ENCODE results near the gene SEPTIN12. TPM values are rescaled to one million over a fixed set of nuclear protein-coding genes. Genes with fewer than 3 reads are reported as not detected.

SEPTIN12 gene
- total RNA-seq, 1 donor from 2014 or later = not detected

GRCh38 chr16:4802659-4803287 lies 14.6 kb upstream of the SEPTIN12 start:
- DNase-seq (ENCODE audit: low read depth) = peak; percentile 72

- peak; percentile 47 for DNase-seq (ENCODE audit: low read depth)
Observed at GRCh38 chr16:4801962-4802658, 14.0 kb upstream of the SEPTIN12 start, which contains the start of gene ROGDI. ROGDI (minus strand) TSS chr16:4802633; CDS start chr16:4802571, 62 bp downstream.

- DNase-seq (ENCODE audit: low read depth) = no peak
Observed at GRCh38 chr16:4801051-4801961, 13.2 kb upstream of the SEPTIN12 start.

GRCh38 chr16:4800290-4801041 lies 12.3 kb upstream of the SEPTIN12 start:
- DNase-seq (ENCODE audit: low read depth) = no peak

- DNase-seq (ENCODE audit: low read depth) = no peak
Observed at GRCh38 chr16:4799171-4799855, 11.2 kb upstream of the SEPTIN12 start.

- no peak for DNase-seq (ENCODE audit: low read depth)
Observed at GRCh38 chr16:4798456-4798855, 10.3 kb upstream of the SEPTIN12 start.

GRCh38 chr16:4797805-4798252 lies 9.7 kb upstream of the SEPTIN12 start:
- no peak for DNase-seq (ENCODE audit: low read depth)

- no peak for DNase-seq (ENCODE audit: low read depth)
Observed at GRCh38 chr16:4796982-4797804, 9.0 kb upstream of the SEPTIN12 start.

- no peak for DNase-seq (ENCODE audit: low read depth)
Observed at GRCh38 chr16:4795828-4796572, 7.9 kb upstream of the SEPTIN12 start.

GRCh38 chr16:4795181-4795827 lies 7.2 kb upstream of the SEPTIN12 start, which contains the start of gene SMIM22:
SMIM22 (plus strand) TSS chr16:4795369; CDS start chr16:4795735, 366 bp downstream.
- no peak for DNase-seq (ENCODE audit: low read depth)

- no peak for DNase-seq (ENCODE audit: low read depth)
Observed at GRCh38 chr16:4792951-4793513, 4.9 kb upstream of the SEPTIN12 start.

GRCh38 chr16:4790871-4791270 lies 2.7 kb upstream of the SEPTIN12 start:
- DNase-seq (ENCODE audit: low read depth) = no peak

- no peak for DNase-seq (ENCODE audit: low read depth)
Observed at GRCh38 chr16:4790261-4790660, 2.1 kb upstream of the SEPTIN12 start.

GRCh38 chr16:4788910-4789309 lies 765 bp upstream of the SEPTIN12 start:
- no peak for DNase-seq (ENCODE audit: low read depth)

GRCh38 chr16:4788489-4788889 lies 344 bp upstream of the SEPTIN12 start:
- no peak for DNase-seq (ENCODE audit: low read depth)

- no peak for DNase-seq (ENCODE audit: low read depth)
Observed at GRCh38 chr16:4787068-4787467, 1.1 kb downstream of the SEPTIN12 start.

GRCh38 chr16:4785758-4786433 lies 2.2 kb downstream of the SEPTIN12 start:
- no peak for DNase-seq (ENCODE audit: low read depth)

All from renal cortical epithelial cell (primary cell).